ENCODE measurements around the gene HSDL1.
"Not testable (repeated sequence)": the region's sequence is repeated elsewhere in the genome, so short reads cannot be mapped to it uniquely, and the experiment has no call there.

HSDL1 gene

DNA sequence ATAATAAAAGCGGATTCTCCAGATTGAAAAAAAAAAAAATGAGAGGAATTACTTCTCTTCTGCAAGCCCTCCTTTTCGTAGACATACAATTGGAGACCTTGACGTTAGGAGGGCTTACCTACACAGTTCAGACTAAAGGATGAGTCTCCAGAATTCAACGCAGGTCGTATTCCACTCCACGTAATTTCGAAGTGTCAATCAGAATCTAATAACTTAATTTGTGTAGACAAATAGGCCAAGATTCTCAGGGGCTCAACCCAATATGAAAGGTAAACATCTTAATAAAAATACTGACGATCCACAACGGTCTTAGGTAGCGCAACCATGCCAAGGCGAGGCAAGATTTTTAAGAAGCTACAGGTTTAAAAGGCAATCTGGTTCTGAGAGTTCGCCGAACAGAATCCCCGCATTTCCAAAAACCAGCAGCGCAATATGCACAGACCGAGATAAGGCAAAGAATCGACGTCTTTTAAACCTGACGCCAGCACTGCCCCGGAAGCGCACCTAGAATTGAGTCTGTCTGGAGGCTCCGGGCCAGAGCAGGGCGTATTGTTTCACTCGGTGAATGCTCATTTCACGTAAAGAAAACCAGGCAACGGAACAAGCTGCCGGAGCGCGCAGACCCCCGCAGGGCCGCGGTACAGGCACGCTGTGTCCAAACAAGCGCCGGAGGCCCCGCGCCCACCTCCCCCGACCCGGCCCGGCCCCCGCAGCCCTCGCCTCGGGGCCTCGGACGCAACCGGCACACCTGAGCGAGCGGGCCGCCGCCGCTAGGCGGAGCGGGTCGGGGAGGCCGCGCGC is 28.9 kb downstream of the HSDL1 start:
- ATAC-seq (ENCODE audit: low read depth) (peak; percentile 47), DNase-seq (ENCODE audit: low spot score in 2 of 2) (no peak)
- Mint-ChIP-seq H3K4me1 (peaks cover 16% of the 10 kb centered on the region), H3K36me3 (no peaks in the 10 kb centered on the region), H3K27me3 (no peaks in the 10 kb centered on the region), H3K4me3 (peak overlapping the region; percentile 91), H3K27ac (peak overlapping the region; percentile 94), H3K9me3 (no peaks in the 10 kb centered on the region)

DNA sequence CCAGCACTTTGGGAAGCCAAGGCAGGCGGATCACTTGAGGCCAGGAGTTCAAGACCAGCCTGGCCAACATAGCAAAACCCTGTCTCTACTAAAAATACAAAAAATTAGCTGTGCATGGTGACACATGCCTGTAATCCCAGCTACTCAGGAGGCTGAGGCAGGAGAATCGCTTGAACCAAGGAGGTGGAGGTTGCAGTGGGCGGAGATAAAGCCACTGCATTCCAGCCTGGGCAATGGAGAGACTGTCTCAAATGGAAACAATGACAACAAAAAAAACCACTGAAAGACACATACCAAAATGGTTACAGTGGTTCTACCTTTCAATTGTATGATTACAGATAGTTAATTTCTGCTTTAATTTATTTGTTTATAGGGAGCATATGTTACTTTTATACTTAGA is 33.0 kb downstream of the HSDL1 start:
- H3K27me3 Mint-ChIP-seq; H3K27ac Mint-ChIP-seq; H3K9me3 Mint-ChIP-seq; H3K36me3 Mint-ChIP-seq; H3K4me3 Mint-ChIP-seq; ATAC-seq (ENCODE audit: low read depth); DNase-seq (ENCODE audit: low spot score in 2 of 2): not testable (repeated sequence)
- H3K4me1 Mint-ChIP-seq: peaks cover 28% of the 10 kb centered on the region

DNA sequence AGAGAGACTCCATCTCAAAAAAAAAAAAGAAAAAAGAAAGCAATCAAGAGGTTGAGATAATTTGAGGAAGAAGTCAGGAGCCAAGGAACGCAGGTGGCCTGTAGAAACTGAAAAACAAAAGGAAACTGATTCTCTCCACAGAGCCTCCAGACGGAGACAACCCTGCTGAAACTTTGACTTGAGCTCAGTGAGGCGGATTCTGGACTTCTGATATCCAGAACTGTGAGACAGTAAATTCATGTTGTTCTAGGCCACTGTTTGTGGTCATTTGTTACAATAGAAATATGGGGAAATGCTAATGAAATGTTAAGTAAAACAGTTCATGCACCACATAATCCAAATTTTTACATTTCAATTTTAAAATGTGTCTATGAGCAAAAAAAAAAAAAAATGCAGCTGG is 33.5 kb downstream of the HSDL1 start:
- no peaks in the 10 kb centered on the region for H3K27me3 Mint-ChIP-seq
- H3K4me3 Mint-ChIP-seq: no peak overlapping the region
- peaks cover 31% of the 10 kb centered on the region for H3K4me1 Mint-ChIP-seq
- H3K36me3 Mint-ChIP-seq: peaks cover 9% of the 10 kb centered on the region
- H3K9me3 Mint-ChIP-seq: no peaks in the 10 kb centered on the region
- no peak overlapping the region for H3K27ac Mint-ChIP-seq
- DNase-seq (ENCODE audit: low spot score in 2 of 2) (no peak), ATAC-seq (ENCODE audit: low read depth) (no peak)

DNA sequence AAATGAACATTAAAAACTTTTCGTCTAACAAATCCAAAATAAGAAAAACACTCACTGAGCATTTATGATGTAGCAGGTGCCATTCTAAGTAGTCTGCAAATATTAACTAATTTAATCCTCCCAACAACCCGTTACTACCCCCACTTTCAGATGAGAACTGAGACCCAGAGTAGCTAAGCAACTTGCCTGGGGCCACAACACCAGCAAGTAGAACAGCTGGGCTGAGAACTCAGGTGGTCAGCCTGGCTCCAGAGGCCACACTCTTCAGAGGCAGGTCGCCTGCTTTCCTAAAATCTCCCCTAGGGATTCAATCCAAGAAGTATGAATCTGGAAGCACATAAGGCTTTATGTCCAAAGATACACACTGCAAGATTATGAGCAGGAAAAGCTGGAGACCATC is 34.5 kb downstream of the HSDL1 start:
- Mint-ChIP-seq H3K4me3 (no peak overlapping the region), H3K27ac (no peak overlapping the region), H3K4me1 (peaks cover 35% of the 10 kb centered on the region)

DNA sequence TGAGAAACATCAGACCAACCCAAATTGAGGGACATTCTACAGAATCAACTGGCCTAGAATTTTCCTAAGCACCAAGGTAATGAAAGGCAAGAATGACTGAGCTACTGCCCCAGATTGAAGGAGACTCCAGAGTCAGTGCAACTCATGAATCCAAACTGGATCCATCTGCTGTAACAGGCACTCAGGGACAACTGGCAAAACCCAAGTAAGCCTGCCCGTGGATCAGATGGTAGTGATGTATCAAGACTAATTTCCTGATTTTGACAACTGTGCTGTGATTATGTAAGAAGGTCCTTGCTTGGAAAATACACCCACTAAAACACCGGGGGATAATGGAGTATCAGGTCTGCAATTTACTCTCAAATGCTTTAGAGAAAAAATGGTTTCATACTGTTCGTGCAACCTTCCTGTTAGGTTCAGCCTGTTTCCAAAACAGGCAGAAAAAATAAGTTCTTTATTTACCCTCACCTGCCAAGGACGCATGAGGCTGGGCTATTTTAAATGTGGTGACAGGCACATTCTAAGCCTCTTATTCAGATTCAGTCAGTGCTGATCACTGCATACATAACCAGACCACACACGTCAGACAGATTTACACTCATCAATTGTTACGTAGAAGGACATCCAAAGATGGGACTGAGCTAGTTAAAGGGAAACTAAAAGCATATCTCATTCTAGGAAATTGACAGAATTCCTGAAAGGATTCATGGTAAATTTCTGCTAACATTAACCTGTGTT is 35.2 kb downstream of the HSDL1 start:
- DNase-seq (ENCODE audit: low spot score in 2 of 2): no peak
- H3K27ac Mint-ChIP-seq: no peak overlapping the region

More for the DNA sequence above, 34.5 kb downstream of the HSDL1 start:
- DNase-seq (ENCODE audit: low spot score in 2 of 2): no peak
- H3K36me3 Mint-ChIP-seq: peaks cover 13% of the 10 kb centered on the region
- no peaks in the 10 kb centered on the region for H3K9me3 Mint-ChIP-seq
- no peak for ATAC-seq (ENCODE audit: low read depth)
- H3K27me3 Mint-ChIP-seq: no peaks in the 10 kb centered on the region

DNA sequence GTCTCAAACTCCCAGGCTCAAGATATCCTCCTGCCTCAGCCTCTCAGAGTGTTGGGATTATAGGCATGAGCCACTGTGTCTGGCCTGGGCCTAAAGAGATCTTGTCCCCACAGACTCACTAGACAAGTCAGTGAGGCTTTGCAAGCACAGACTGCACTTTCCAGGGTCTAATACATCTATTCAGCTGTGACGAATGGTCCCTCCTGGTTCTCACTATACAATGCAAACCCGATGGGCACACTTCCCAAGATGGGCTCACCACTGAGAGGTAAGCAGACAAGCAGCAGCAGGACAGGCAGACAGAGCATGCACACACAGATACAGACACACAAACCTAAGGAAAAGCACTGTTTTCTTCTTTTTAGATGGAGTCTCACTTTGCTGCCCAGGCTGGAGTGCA is 37.1 kb downstream of the HSDL1 start:
- Mint-ChIP-seq H3K4me1 (peaks cover 38% of the 10 kb centered on the region), H3K4me3 (no peak overlapping the region), H3K27me3 (no peaks in the 10 kb centered on the region), H3K36me3 (peaks cover 15% of the 10 kb centered on the region), H3K9me3 (no peaks in the 10 kb centered on the region), H3K27ac (no peak overlapping the region)
- no peak for ATAC-seq (ENCODE audit: low read depth)
- no peak for DNase-seq (ENCODE audit: low spot score in 2 of 2)

More for the DNA sequence above, 35.2 kb downstream of the HSDL1 start:
- no peak for ATAC-seq (ENCODE audit: low read depth)
- Mint-ChIP-seq H3K4me3 (no peak overlapping the region), H3K36me3 (peaks cover 15% of the 10 kb centered on the region), H3K4me1 (peaks cover 38% of the 10 kb centered on the region), H3K9me3 (no peaks in the 10 kb centered on the region), H3K27me3 (no peaks in the 10 kb centered on the region)

DNA sequence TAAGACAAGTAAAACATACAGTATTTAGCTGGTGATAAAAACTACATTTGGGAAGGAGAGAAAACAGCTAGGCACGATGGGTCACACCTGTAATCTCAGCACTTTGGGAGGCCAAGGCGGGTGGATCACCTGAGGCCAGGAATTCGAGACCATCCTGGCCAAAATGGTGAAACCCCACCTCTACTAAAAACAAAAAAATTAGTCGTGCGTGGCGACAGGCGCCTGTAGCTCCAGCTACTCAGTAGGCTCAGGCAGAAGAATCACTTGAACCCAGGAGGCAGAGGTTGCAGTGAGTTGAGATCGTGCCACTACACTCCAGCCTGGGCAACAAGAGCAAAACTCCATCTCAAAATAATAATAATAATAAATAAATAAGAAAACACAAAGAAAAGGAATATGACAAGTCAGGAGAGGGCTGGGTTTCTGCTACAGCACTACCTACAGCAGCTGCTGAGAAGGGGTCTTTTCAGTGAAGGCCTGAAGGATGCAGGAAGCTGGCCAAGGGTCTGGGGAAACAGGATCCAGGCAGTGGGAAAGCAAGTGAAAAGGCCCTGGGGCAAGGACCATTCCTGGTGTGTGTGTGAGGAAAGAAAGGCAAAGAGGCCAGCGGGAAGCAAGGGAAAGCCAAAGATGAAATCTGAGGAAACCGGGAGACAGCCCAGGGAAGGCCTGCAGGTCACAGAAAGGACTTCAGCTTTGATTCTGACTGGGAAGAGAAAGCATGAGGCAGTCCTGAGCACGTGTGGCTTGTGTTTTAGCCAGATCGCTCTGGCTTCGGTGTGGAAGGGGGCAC is 38.8 kb downstream of the HSDL1 start:
- Mint-ChIP-seq H3K4me1 (peaks cover 36% of the 10 kb centered on the region), H3K27me3 (no peaks in the 10 kb centered on the region), H3K9me3 (no peaks in the 10 kb centered on the region), H3K36me3 (peaks cover 18% of the 10 kb centered on the region), H3K4me3 (no peak overlapping the region), H3K27ac (peak overlapping the region; percentile 56)
- DNase-seq (ENCODE audit: low spot score in 2 of 2) (no peak), ATAC-seq (ENCODE audit: low read depth) (no peak)

DNA sequence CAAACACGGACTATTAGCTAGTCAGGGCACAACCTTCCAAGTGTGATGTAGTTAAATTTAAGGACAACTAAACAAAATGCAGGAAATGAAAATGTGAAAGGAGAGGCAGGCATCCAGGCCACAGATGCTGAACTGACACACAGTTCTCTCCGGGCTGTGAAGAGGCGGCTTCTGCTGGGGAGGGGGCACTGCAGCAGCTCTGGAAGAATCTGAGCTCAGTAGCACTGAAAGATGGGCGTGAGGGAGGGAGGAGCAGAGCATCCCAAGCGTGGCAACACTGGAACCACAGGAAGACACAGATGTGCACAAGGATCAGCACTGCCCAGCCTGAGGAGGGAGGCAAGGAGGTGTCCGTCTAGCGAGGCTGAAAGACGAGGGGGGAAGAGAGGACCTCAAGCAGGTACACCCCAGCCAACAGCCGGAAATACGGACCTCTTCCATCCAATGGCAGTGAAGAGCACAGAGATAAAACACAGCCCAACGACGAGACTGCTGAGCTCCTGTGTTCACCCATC is 39.6 kb downstream of the HSDL1 start:
- no peaks in the 10 kb centered on the region for H3K9me3 Mint-ChIP-seq
- no peak overlapping the region for H3K4me3 Mint-ChIP-seq
- H3K27me3 Mint-ChIP-seq: no peaks in the 10 kb centered on the region
- peaks cover 29% of the 10 kb centered on the region for H3K4me1 Mint-ChIP-seq
- H3K36me3 Mint-ChIP-seq: peaks cover 20% of the 10 kb centered on the region
- DNase-seq (ENCODE audit: low spot score in 2 of 2): no peak
- no peak for ATAC-seq (ENCODE audit: low read depth)
- peak overlapping the region; percentile 56 for H3K27ac Mint-ChIP-seq

DNA sequence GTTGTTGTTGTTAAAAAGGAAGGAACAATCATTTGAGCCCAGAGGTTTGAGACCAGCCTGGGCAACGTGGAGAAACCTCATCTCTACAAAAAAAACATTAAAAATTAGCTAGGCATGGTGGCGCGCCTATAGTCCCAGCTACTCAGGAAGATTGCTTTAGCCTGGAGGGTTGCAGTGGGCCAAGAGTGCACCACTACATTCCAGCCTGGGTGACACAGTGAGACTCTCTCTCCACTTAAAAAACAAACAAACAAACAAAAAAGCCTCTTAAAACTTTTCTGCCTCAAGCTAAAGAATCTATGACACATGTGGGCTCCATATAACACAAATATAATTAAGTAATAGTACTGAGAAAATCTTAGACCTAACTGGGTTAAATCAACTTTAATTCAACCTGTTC is 40.7 kb downstream of the HSDL1 start:
- Mint-ChIP-seq H3K27me3 (no peaks in the 10 kb centered on the region), H3K9me3 (no peaks in the 10 kb centered on the region), H3K4me3 (no peak overlapping the region), H3K4me1 (peaks cover 29% of the 10 kb centered on the region), H3K36me3 (peaks cover 19% of the 10 kb centered on the region), H3K27ac (no peak overlapping the region)
- no peak for DNase-seq (ENCODE audit: low spot score in 2 of 2)
- no peak for ATAC-seq (ENCODE audit: low read depth)

DNA sequence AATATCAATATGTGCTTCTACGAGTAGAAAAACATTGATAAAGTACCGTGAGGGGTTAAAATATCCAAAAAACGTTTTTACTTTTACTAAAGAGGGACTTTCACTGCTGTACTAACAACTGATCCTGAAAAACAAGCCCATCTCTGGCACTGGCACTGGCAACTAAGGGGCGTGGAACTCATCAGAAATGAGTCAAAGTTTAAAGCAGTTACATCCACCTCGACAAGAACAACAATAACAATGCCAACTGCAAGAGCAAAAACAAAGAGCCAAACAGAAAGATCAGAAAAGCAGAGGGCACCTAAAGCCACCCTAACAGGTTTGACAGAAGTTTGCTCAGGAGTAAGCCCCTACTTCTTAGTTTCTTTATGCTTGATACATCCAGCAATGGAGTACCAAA is 41.3 kb downstream of the HSDL1 start:
- H3K4me1 Mint-ChIP-seq: peaks cover 26% of the 10 kb centered on the region
- no peak overlapping the region for H3K4me3 Mint-ChIP-seq
- H3K36me3 Mint-ChIP-seq: peaks cover 18% of the 10 kb centered on the region
- ATAC-seq (ENCODE audit: low read depth) (no peak), DNase-seq (ENCODE audit: low spot score in 2 of 2) (no peak)
- H3K9me3 Mint-ChIP-seq: no peaks in the 10 kb centered on the region
- peak overlapping the region; percentile 16 for H3K27ac Mint-ChIP-seq
- no peaks in the 10 kb centered on the region for H3K27me3 Mint-ChIP-seq

DNA sequence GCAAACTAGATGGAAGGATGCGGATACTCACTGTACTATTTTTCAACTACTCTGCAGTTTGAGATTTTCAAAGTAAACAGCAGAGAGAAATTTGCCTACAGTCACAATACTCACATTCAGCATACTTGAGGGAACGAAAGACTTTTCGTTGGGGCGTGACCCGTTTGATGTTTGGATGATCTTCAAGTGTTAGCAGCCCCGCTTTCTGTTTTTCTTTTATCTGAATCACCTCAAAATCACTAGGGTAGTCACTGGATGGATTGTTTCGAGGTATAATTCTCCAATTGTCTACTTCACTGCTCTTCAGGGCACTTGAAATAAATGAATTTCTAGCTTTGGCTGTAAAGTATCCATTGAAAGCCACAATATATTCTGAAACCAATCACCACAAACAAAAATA is 46.0 kb downstream of the HSDL1 start:
- no peaks in the 10 kb centered on the region for H3K9me3 Mint-ChIP-seq
- H3K36me3 Mint-ChIP-seq: peaks cover 26% of the 10 kb centered on the region

DNA sequence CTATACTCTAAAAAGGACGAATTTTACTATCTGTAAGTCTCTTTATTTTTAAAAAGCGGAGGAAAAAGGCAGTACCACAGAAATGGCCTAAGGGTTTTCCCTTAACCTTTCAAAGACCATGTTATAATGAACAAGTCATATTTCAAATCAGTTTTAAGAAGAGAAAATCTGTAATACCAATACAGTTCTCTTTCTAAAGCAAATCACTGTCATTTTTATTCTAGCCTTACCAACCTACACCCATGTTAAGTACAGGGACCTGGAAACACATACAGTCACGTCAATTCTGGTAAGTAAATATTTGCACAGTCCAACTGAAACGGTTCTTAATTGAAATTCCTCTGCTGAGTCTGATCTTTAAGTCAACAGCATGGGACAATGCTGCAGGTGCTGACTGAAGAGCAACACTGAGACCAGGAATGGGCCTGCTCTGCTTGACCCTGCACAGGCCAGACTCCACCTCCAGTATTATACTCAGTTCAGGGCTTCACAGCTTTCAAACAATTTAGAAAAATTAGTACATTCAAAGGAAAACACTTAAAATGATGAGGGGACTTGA is 48.5 kb downstream of the HSDL1 start:
- peaks cover 41% of the 10 kb centered on the region for H3K36me3 Mint-ChIP-seq
- H3K9me3 Mint-ChIP-seq: no peaks in the 10 kb centered on the region
- ATAC-seq (ENCODE audit: low read depth) (no peak), DNase-seq (ENCODE audit: low spot score in 2 of 2) (no peak)
- H3K27ac Mint-ChIP-seq: no peak overlapping the region
- H3K4me3 Mint-ChIP-seq: no peak overlapping the region
- no peaks in the 10 kb centered on the region for H3K27me3 Mint-ChIP-seq
- H3K4me1 Mint-ChIP-seq: no peaks in the 10 kb centered on the region

More for the DNA sequence above, 46.0 kb downstream of the HSDL1 start:
- Mint-ChIP-seq H3K27ac (no peak overlapping the region), H3K27me3 (no peaks in the 10 kb centered on the region), H3K4me3 (no peak overlapping the region), H3K4me1 (peaks cover 5% of the 10 kb centered on the region)
- no peak for ATAC-seq (ENCODE audit: low read depth)
- DNase-seq (ENCODE audit: low spot score in 2 of 2): no peak

DNA sequence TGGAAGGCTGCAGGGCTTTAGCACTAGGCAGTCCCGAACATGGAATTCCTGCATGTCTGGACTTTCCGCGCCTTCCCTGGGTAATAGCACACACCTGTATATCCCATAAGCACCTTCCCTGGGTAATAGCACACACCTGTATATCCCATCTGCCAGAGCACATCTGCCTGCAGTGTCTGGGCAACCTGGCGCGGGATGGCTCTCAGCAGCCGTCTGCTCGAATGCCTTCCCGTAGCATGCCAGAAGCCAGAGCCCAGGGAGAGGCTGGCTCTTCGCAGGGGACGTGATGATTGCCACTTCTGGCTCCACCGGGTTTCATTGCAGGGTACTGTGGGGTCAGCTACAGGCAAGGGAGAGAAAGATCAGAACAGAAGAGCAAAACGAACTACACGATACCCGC is 49.5 kb downstream of the HSDL1 start:
- no peak overlapping the region for H3K4me3 Mint-ChIP-seq
- H3K4me1 Mint-ChIP-seq: no peaks in the 10 kb centered on the region
- ATAC-seq (ENCODE audit: low read depth): no peak
- H3K27ac Mint-ChIP-seq: no peak overlapping the region
- no peaks in the 10 kb centered on the region for H3K9me3 Mint-ChIP-seq
- H3K27me3 Mint-ChIP-seq: no peaks in the 10 kb centered on the region
- H3K36me3 Mint-ChIP-seq: peaks cover 43% of the 10 kb centered on the region
- DNase-seq (ENCODE audit: low spot score in 2 of 2): no peak

DNA sequence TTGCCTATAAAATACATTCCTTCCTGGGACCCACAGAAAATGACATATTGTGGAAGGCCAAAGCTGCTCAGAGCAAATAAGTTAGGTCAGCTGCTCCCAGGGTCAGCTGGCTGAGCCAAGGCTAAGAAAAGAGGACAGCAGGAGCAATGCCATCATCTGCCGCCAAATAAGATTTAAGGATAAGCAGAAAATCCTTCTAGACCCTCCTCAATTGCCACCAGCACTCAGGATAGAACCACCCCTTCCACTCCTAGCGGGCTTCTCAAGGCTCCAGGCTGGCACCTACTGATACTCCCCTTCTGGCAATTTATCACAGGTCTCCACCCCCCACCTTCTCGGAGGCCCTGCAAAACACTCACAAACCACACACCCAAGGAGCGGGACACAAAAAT is 51.1 kb downstream of the HSDL1 start:
- Mint-ChIP-seq H3K4me1 (peaks cover 2% of the 10 kb centered on the region), H3K4me3 (no peak overlapping the region), H3K27me3 (no peaks in the 10 kb centered on the region), H3K36me3 (peaks cover 49% of the 10 kb centered on the region), H3K27ac (no peak overlapping the region), H3K9me3 (no peaks in the 10 kb centered on the region)
- no peak for ATAC-seq (ENCODE audit: low read depth)
- no peak for DNase-seq (ENCODE audit: low spot score in 2 of 2)
